A549 (cell line): ENCODE data around the gene SLC51A.

Experiments used
- CHD2 ChIP-seq: fragments of 150-350 bp; IDR thresholded peaks from 2 replicates; pipeline ENCODE4 v1.6.1; 2014; ENCODE audit warnings: low read length; ENCODE audit not compliant: partially characterized antibody
- EHMT2 ChIP-seq: fragments of 200-600 bp; sonication (generic); IDR thresholded peaks from 2 replicates; pipeline ENCODE4 v1.6.1; 2016; ENCODE audit warnings: antibody characterized with exemption, low read depth, mild to moderate bottlenecking, moderate library complexity
- TF ChIP-seq, protein P1 (sequence below): fragments of >200 bp; sonication (Bioruptor Twin); formaldehyde crosslinking; IDR thresholded peaks from 3 replicates; pipeline ENCODE4 v1.5.1; 2016

DNA sequence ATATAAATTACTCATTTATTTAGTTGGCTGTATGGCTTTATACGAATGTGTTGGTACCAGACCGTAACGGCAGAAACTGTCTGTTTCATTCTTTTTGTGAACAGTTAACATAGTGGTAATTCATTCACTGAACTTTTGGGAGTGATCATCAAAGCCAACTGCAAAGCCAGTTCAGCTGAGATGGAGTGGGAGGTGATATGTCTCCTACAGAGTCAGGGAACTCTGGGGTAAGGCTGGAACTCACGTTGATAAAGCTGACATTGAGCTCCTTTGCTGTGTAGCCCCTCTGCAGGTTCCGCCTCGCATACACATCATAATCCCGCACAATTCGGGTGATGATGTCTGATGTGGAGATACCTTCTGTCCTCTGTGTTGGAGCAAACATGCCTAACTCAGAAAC, 25.4 kb downstream of the SLC51A start:
- TF ChIP-seq CHD2 = no peak
- no peak for TF ChIP-seq EHMT2
- TF ChIP-seq, protein P1, sequence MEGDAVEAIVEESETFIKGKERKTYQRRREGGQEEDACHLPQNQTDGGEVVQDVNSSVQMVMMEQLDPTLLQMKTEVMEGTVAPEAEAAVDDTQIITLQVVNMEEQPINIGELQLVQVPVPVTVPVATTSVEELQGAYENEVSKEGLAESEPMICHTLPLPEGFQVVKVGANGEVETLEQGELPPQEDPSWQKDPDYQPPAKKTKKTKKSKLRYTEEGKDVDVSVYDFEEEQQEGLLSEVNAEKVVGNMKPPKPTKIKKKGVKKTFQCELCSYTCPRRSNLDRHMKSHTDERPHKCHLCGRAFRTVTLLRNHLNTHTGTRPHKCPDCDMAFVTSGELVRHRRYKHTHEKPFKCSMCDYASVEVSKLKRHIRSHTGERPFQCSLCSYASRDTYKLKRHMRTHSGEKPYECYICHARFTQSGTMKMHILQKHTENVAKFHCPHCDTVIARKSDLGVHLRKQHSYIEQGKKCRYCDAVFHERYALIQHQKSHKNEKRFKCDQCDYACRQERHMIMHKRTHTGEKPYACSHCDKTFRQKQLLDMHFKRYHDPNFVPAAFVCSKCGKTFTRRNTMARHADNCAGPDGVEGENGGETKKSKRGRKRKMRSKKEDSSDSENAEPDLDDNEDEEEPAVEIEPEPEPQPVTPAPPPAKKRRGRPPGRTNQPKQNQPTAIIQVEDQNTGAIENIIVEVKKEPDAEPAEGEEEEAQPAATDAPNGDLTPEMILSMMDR = no peak
